Liver (tissue), 3 donors: ENCODE data around the gene TTC7B.

ENCODE experiments used
- ATF3 ChIP-seq: IDR thresholded peaks from 2 replicates; pipeline ENCODE4 v1.6.1; 2016; ENCODE audit warnings: antibody characterized with exemption
- CTCF ChIP-seq: fragments of 150-350 bp; IDR thresholded peaks from 2 replicates; pipeline ENCODE4 v1.5.1; 2017; ENCODE audit warnings: improper control_type of control experiment, low read depth, low read length; ENCODE audit not compliant: missing input control
- EGR1 ChIP-seq, 2 donors: IDR thresholded peaks; 2 replicates each; pipeline ENCODE4 v1.6.1; 2016 to 2018; ENCODE audit warnings: antibody characterized with exemption in 2 of 2, low read depth in 2 of 2
- GABPA ChIP-seq, 2 donors: IDR thresholded peaks in 1 of 2; conservative IDR thresholded peaks in 1 of 2; 2 replicates each; pipeline ENCODE4 v1.6.1; 2016; ENCODE audit warnings: antibody characterized with exemption in 2 of 2, mild to moderate bottlenecking in 1 of 2, moderate library complexity in 1 of 2
- HNF4G ChIP-seq: IDR thresholded peaks from 2 replicates; pipeline ENCODE4 v1.6.1; 2016; ENCODE audit warnings: antibody characterized with exemption
- JUND ChIP-seq, 2 donors: IDR thresholded peaks; 2 replicates each; pipeline ENCODE4 v1.6.1; 2016; ENCODE audit warnings: antibody characterized with exemption in 2 of 2
- RAD21 ChIP-seq, 2 donors: IDR thresholded peaks; 2 replicates each; pipeline ENCODE4 v1.6.1; 2016; ENCODE audit warnings: antibody characterized with exemption in 2 of 2, mild to moderate bottlenecking in 2 of 2
- REST ChIP-seq: IDR thresholded peaks from 2 replicates; pipeline ENCODE4 v1.6.1; 2016; ENCODE audit warnings: antibody characterized with exemption, mild to moderate bottlenecking
- SP1 ChIP-seq: IDR thresholded peaks from 2 replicates; pipeline ENCODE4 v1.6.1; 2018; ENCODE audit warnings: antibody characterized with exemption, mild to moderate bottlenecking
- TAF1 ChIP-seq: conservative IDR thresholded peaks from 2 replicates; pipeline ENCODE4 v1.6.1; 2016; ENCODE audit warnings: antibody characterized with exemption, mild to moderate bottlenecking
- YY1 ChIP-seq: IDR thresholded peaks from 2 replicates; pipeline ENCODE4 v1.6.1; 2016; ENCODE audit warnings: antibody characterized with exemption, mild to moderate bottlenecking
- donor health status: healthy.
- donor health status: healthy.

- TF ChIP-seq CTCF (no peak), RAD21 (IDR thresholded peaks at IDR 0.05) (no peak), EGR1 (IDR thresholded peaks at IDR 0.05; ENCODE audit: low read depth in 2 of 2) (no peak), REST (no peak), YY1 (no peak), SP1 (no peak), HNF4G (no peak), ATF3 (no peak), TAF1 (no peak), GABPA (IDR thresholded peaks at IDR 0.05 in 1 of 2, conservative IDR thresholded peaks at IDR 0.05 in 1 of 2) (no peak), JUND (IDR thresholded peaks at IDR 0.05) (no peak)
Observed at GRCh38 chr14:90521930-90522483, 294.2 kb downstream of the TTC7B start.
